Neutrophil (primary cell): ENCODE results near the gene DAD1.

Experiments
- H3K27ac ChIP-seq: fragments of 200-600 bp; sonication (generic); 2 replicates; pipeline ENCODE4 v1.5.1; 2016; ENCODE audit warnings: mild to moderate bottlenecking, moderate library complexity
- H3K27me3 ChIP-seq: fragments of 200-600 bp; sonication (generic); 2 replicates; pipeline ENCODE4 v1.6.0; 2016; ENCODE audit warnings: mild to moderate bottlenecking
- H3K36me3 ChIP-seq: fragments of 200-600 bp; sonication (generic); 2 replicates; pipeline ENCODE4 v1.5.1; 2017
- H3K4me1 ChIP-seq, 2 experiments: fragments of 200-600 bp in 1 of 2; sonication (generic) in 1 of 2; 1 replicate in 1 of 2; 2 replicates in 1 of 2; pipeline versions ENCODE4 v1.5.1 to v1.6.1; 2013 to 2016; ENCODE audit warnings: low read depth in 1 of 2, low read length in 1 of 2, mild to moderate bottlenecking in 1 of 2, moderate library complexity in 1 of 2; ENCODE audit not compliant: control insufficient read depth in 1 of 2, insufficient read depth in 1 of 2
- H3K4me3 ChIP-seq, 2 experiments: fragments of 200-600 bp in 1 of 2; sonication (generic) in 1 of 2; 1 replicate in 1 of 2; 2 replicates in 1 of 2; pipeline ENCODE4 v1.5.1; 2013 to 2016; ENCODE audit warnings: low read depth in 1 of 2, low read length in 1 of 2, mild to moderate bottlenecking in 1 of 2, moderate library complexity in 1 of 2
- H3K9me3 ChIP-seq: fragments of 200-600 bp; sonication (generic); 2 replicates; pipeline ENCODE4 v1.5.1; 2016
- CTCF ChIP-seq: fragments of 200-600 bp; sonication (generic); IDR thresholded peaks from 2 replicates; pipeline ENCODE4 v1.5.1; 2016; ENCODE audit warnings: antibody characterized with exemption

DAD1 gene

GRCh38 chr14:22524784-22525161 lies 64.3 kb downstream of the DAD1 start:
- no peaks in the 10 kb centered on the region for H3K27me3 ChIP-seq
- no peak for TF ChIP-seq CTCF
- H3K27ac ChIP-seq: no peak overlapping the region
- no peaks in the 10 kb centered on the region for H3K9me3 ChIP-seq
- no peaks in the 10 kb centered on the region for H3K4me1 ChIP-seq
- H3K36me3 ChIP-seq: no peaks in the 10 kb centered on the region
- no peak overlapping the region for H3K4me3 ChIP-seq

GRCh38 chr14:22524115-22524783 lies 64.8 kb downstream of the DAD1 start:
- no peak overlapping the region for H3K4me3 ChIP-seq
- H3K36me3 ChIP-seq: no peaks in the 10 kb centered on the region
- no peak for TF ChIP-seq CTCF
- H3K27ac ChIP-seq: no peak overlapping the region
- H3K27me3 ChIP-seq: no peaks in the 10 kb centered on the region
- H3K4me1 ChIP-seq: no peaks in the 10 kb centered on the region
- H3K9me3 ChIP-seq: no peaks in the 10 kb centered on the region

GRCh38 chr14:22523283-22523682 lies 65.7 kb downstream of the DAD1 start:
- no peaks in the 10 kb centered on the region for H3K9me3 ChIP-seq
- H3K27ac ChIP-seq: no peak overlapping the region
- H3K4me3 ChIP-seq: no peak overlapping the region
- TF ChIP-seq CTCF: no peak
- no peaks in the 10 kb centered on the region for H3K4me1 ChIP-seq
- H3K36me3 ChIP-seq: no peaks in the 10 kb centered on the region
- H3K27me3 ChIP-seq: no peaks in the 10 kb centered on the region

- no peak for TF ChIP-seq CTCF
- H3K27me3 ChIP-seq: no peaks in the 10 kb centered on the region
- no peaks in the 10 kb centered on the region for H3K9me3 ChIP-seq
- H3K4me3 ChIP-seq: no peak overlapping the region
- H3K27ac ChIP-seq: no peak overlapping the region
- H3K4me1 ChIP-seq: no peaks in the 10 kb centered on the region
- no peaks in the 10 kb centered on the region for H3K36me3 ChIP-seq
Measured at GRCh38 chr14:22522466-22522957, 66.5 kb downstream of the DAD1 start.

- Histone ChIP-seq H3K27me3 (no peaks in the 10 kb centered on the region), H3K9me3 (no peaks in the 10 kb centered on the region), H3K4me3 (no peak overlapping the region), H3K4me1 (no peaks in the 10 kb centered on the region), H3K36me3 (no peaks in the 10 kb centered on the region), H3K27ac (no peak overlapping the region)
- TF ChIP-seq CTCF: no peak
Measured at GRCh38 chr14:22521449-22522239, 67.4 kb downstream of the DAD1 start.
